Right renal pelvis (tissue), 4 donors: Measurements from ENCODE around the gene VMO1. TPM values are rescaled to one million over a fixed set of nuclear protein-coding genes. Genes with fewer than 3 reads are reported as not detected.

Source experiments
- polyA plus RNA-seq, 4 donors: library from polyadenylated mRNA; unstranded; fragments of 120-200 nt; gene quantifications; one replicate each; pipeline ENCODE4 v1.2.1, GENCODE V29; 2013; ENCODE audit not compliant: insufficient read length in 4 of 4

The VMO1 gene
- polyA plus RNA-seq, 4 donors, result 0.31 to 1.1 (median 0.42) TPM

Other genes starting within 250 kb of the VMO1 start
- 10 to 100 TPM; 34.7 to 49.4 (median 40.0) TPM for gene MYBBP1A, start 231.0 kb downstream of the VMO1 start, polyA plus RNA-seq
- 10 to 100 TPM in 1 of 4 donors, 1 to 10 TPM in 3; 6.1 to 11.3 (median 8.2) TPM for gene GGT6, start 225.8 kb downstream of the VMO1 start, polyA plus RNA-seq
- gene SMTNL2, start 201.8 kb downstream of the VMO1 start, polyA plus RNA-seq, result 10 to 100 TPM; 55.0 to 66.4 (median 60.5) TPM
- gene ALOX15, start 144.7 kb downstream of the VMO1 start, polyA plus RNA-seq, result 1 to 10 TPM in 1 of 4 donors, under 1 TPM in 3; 0.17 to 1.1 (median 0.38) TPM
- gene PELP1, start 82.2 kb downstream of the VMO1 start, polyA plus RNA-seq, result 10 to 100 TPM; 40.8 to 55.7 (median 50.3) TPM
- gene ARRB2, start 75.7 kb downstream of the VMO1 start, polyA plus RNA-seq, result 10 to 100 TPM; 29.2 to 34.7 (median 31.2) TPM
- 10 to 100 TPM; 24.0 to 28.8 (median 27.1) TPM for gene MED11, start 54.9 kb downstream of the VMO1 start, polyA plus RNA-seq
- under 1 TPM; 0.41 to 0.95 (median 0.45) TPM for gene ZMYND15, start 46.5 kb downstream of the VMO1 start, polyA plus RNA-seq
- 10 to 100 TPM; 12.5 to 15.6 (median 13.8) TPM for gene CXCL16, start 46.4 kb downstream of the VMO1 start, polyA plus RNA-seq
- 1 to 10 TPM in 3 of 4 donors, under 1 TPM in 1; 0.97 to 3.5 (median 1.9) TPM for gene TM4SF5, start 14.5 kb downstream of the VMO1 start, polyA plus RNA-seq
- 10 to 100 TPM in 1 of 4 donors, 1 to 10 TPM in 3; 3.8 to 14.9 (median 5.7) TPM for gene GLTPD2, start 2.6 kb upstream of the VMO1 start, polyA plus RNA-seq
- 100 to 1,000 TPM; 114 to 153 (median 122) TPM for gene PSMB6, start 9.8 kb upstream of the VMO1 start, polyA plus RNA-seq
- gene PLD2, start 20.8 kb upstream of the VMO1 start, polyA plus RNA-seq, result 10 to 100 TPM; 36.2 to 39.4 (median 38.5) TPM
- 10 to 100 TPM; 56.6 to 69.2 (median 59.0) TPM for gene MINK1, start 47.0 kb upstream of the VMO1 start, polyA plus RNA-seq
- 1 to 10 TPM; 1.0 to 3.3 (median 1.5) TPM for gene C17orf107, start 113.2 kb upstream of the VMO1 start, polyA plus RNA-seq
- 1 to 10 TPM; 1.1 to 2.7 (median 1.5) TPM for gene CHRNE, start 116.7 kb upstream of the VMO1 start, polyA plus RNA-seq
- gene GP1BA, start 145.9 kb upstream of the VMO1 start, polyA plus RNA-seq, result 1 to 10 TPM; 1.4 to 3.5 (median 1.8) TPM
- gene SLC25A11, start 153.7 kb upstream of the VMO1 start, polyA plus RNA-seq, result 10 to 100 TPM; 78.2 to 98.0 (median 79.0) TPM
- gene RNF167, start 153.9 kb upstream of the VMO1 start, polyA plus RNA-seq, result 100 to 1,000 TPM; 131 to 144 (median 138) TPM
- gene PFN1, start 162.2 kb upstream of the VMO1 start, polyA plus RNA-seq, result 100 to 1,000 TPM; 376 to 513 (median 389) TPM
- 10 to 100 TPM; 22.1 to 28.7 (median 23.7) TPM for gene ENO3, start 164.8 kb upstream of the VMO1 start, polyA plus RNA-seq
- 100 to 1,000 TPM in 1 of 4 donors, 10 to 100 TPM in 3; 84.8 to 102 (median 95.8) TPM for gene SPAG7, start 181.5 kb upstream of the VMO1 start, polyA plus RNA-seq
- 10 to 100 TPM; 24.4 to 27.8 (median 25.3) TPM for gene CAMTA2, start 201.3 kb upstream of the VMO1 start, polyA plus RNA-seq
- gene INCA1, start 211.2 kb upstream of the VMO1 start, polyA plus RNA-seq, result 1 to 10 TPM; 7.9 to 8.6 (median 8.3) TPM
- 10 to 100 TPM; 75.0 to 96.5 (median 86.3) TPM for gene KIF1C, start 211.6 kb upstream of the VMO1 start, polyA plus RNA-seq
- gene SLC52A1, start 249.1 kb upstream of the VMO1 start, polyA plus RNA-seq, result under 1 TPM; 0.21 to 0.43 (median 0.26) TPM